Measurements from ENCODE around the gene C1orf159.
A peak's percentile ranks its signal among the peaks of the same experiment; 100 is the strongest.
"Not testable (repeated sequence)": the region's sequence is repeated elsewhere in the genome, so short reads cannot be mapped to it uniquely, and the experiment has no call there.

C1orf159 gene

GRCh38 chr1:1115786-1116700 lies at the start of gene C1orf159:
Gene C1orf159, minus strand, starts transcription at chr1:1116089. Its CDS starts 24,546 bp downstream, at chr1:1091543.
- DNase-seq (ENCODE audit: low read depth) = peak; percentile 96

GRCh38 chr1:1165485-1165884 lies 49.6 kb upstream of the C1orf159 start:
- DNase-seq (ENCODE audit: low read depth) = no peak

- no peak for DNase-seq (ENCODE audit: low read depth)
These were observed 49.0 kb upstream of the C1orf159 start for GRCh38 chr1:1164701-1165451.

- DNase-seq (ENCODE audit: low read depth) = no peak
These were observed 48.4 kb upstream of the C1orf159 start for GRCh38 chr1:1164361-1164700.

GRCh38 chr1:1163538-1164070 lies 47.7 kb upstream of the C1orf159 start:
- no peak for DNase-seq (ENCODE audit: low read depth)

- no peak for DNase-seq (ENCODE audit: low read depth)
These were observed 47.0 kb upstream of the C1orf159 start for GRCh38 chr1:1162597-1163537.

GRCh38 chr1:1161683-1162079 lies 45.8 kb upstream of the C1orf159 start:
- no peak for DNase-seq (ENCODE audit: low read depth)

- no peak for DNase-seq (ENCODE audit: low read depth)
These were observed 45.3 kb upstream of the C1orf159 start for GRCh38 chr1:1161078-1161682.

GRCh38 chr1:1160281-1160930 lies 44.5 kb upstream of the C1orf159 start:
- no peak for DNase-seq (ENCODE audit: low read depth)

- peak; percentile 90 for DNase-seq (ENCODE audit: low read depth)
These were observed 42.2 kb upstream of the C1orf159 start for GRCh38 chr1:1157914-1158710.

- DNase-seq (ENCODE audit: low read depth) = peak; percentile 91
These were observed 41.6 kb upstream of the C1orf159 start for GRCh38 chr1:1157426-1157913.

GRCh38 chr1:1157033-1157365 lies 41.1 kb upstream of the C1orf159 start:
- DNase-seq (ENCODE audit: low read depth) = no peak

GRCh38 chr1:1156140-1157032 lies 40.5 kb upstream of the C1orf159 start:
- DNase-seq (ENCODE audit: low read depth) = no peak

GRCh38 chr1:1155258-1155657 lies 39.4 kb upstream of the C1orf159 start:
- no peak for DNase-seq (ENCODE audit: low read depth)

GRCh38 chr1:1153874-1154273 lies 38.0 kb upstream of the C1orf159 start:
- DNase-seq (ENCODE audit: low read depth) = no peak

- DNase-seq (ENCODE audit: low read depth) = not testable (repeated sequence)
These were observed 37.3 kb upstream of the C1orf159 start for GRCh38 chr1:1153215-1153614.

GRCh38 chr1:1152431-1152830 lies 36.5 kb upstream of the C1orf159 start:
- DNase-seq (ENCODE audit: low read depth) = not testable (repeated sequence)

- DNase-seq (ENCODE audit: low read depth) = no peak
These were observed 35.4 kb upstream of the C1orf159 start for GRCh38 chr1:1151306-1151705.

- DNase-seq (ENCODE audit: low read depth) = no peak
These were observed 34.2 kb upstream of the C1orf159 start for GRCh38 chr1:1150100-1150499.

Measured in CMK (cell line).